GM19452 (cell line): ENCODE data around the gene C9orf43.
"Not testable (repeated sequence)": the region's sequence is repeated elsewhere in the genome, so short reads cannot be mapped to it uniquely, and the experiment has no call there.

Experiments
- ATAC-seq: cut with Tn5 transposase; IDR thresholded peaks from one replicate; pipeline ENCODE4 v1.9.1; 2021; ENCODE audit not compliant: unreplicated experiment

Gene C9orf43, protein sequence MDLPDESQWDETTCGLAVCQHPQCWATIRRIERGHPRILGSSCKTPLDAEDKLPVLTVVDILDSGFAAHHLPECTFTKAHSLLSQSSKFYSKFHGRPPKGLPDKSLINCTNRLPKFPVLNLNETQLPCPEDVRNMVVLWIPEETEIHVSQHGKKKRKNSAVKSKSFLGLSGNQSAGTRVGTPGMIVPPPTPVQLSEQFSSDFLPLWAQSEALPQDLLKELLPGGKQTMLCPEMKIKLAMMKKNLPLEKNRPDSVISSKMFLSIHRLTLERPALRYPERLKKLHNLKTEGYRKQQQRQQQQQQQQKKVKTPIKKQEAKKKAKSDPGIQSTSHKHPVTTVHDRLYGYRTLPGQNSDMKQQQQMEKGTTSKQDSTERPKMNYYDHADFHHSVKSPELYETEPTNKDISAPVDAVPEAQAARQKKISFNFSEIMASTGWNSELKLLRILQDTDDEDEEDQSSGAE

DNA sequence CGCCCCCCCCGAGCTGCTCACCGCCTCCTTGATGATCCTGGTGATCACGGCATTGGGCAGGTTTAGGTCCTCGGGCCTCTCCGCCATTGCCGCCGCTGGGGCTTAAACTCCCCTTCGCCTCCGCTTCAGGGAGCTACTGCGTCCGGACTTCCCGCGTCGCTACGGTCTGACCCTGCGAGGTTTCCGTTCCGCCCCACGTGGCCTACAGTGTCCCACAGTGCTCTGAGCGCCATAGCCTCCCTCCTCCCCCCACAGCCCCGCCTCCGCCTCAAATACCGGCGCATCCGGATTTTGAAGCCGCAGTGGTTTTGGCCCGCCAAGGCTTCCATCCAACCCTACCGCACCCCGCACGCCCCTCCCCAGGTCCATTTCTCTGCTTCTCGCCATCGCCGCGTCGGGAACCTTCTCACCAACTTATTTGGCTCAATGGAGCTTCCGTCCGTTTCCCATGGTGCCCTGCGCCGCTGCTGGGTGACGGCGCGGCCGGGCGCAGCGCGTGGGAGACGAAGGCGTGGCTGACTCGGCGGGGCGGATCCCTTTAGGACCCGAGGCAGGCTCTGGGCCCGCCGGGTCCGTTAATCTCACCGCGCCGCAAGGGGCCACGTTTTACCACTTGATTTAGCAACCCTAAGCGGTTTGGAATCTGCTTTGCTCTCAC lies at the start of gene C9orf43, which contains the start of gene POLE3:
Gene C9orf43 (plus strand): TSS at position 541 of the 658 bp plus-strand sequence. CDS start 2,747 bp downstream, outside the sequence.
Gene POLE3 (minus strand): TSS at position 469 of the 658 bp plus-strand sequence. CDS start 382 bp downstream, at position 87.
- peak; percentile 91 for ATAC-seq

DNA sequence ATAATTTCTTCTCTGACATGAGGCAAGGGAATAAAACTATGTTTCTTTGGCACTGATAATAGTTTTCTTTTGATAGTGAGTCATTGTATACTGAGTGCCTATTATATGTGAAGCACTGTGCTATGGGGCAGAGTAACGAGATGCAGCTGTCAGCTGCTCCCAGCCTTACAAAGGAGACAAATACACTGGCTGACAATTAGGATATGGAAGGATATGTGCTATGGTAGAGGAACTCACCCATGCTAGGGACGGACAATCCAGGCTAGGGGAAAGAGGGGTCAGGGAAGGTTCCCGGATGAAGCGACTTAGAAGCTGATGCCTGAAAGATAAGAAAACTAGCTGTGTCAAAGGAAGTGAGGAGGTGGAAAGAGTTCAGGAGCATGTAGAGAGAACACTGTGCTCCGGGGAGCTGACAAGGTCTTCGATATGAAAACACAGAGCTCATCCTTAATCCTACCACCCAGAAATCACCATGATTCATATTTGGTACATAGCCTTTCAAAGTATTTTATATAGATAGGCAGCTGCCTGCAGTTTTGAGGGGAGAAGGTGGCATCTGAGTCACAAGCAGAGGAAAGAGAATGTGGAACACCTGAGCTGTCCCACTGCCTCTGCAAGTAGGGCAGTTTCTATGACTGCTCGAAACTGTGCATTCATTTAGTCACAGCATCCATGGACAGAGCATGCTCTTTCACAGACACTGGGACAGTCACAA lies 49.1 kb upstream of the C9orf43 start:
- ATAC-seq = no peak

GRCh38 chr9:113363336-113363735 lies 47.2 kb upstream of the C9orf43 start:
- no peak for ATAC-seq

DNA sequence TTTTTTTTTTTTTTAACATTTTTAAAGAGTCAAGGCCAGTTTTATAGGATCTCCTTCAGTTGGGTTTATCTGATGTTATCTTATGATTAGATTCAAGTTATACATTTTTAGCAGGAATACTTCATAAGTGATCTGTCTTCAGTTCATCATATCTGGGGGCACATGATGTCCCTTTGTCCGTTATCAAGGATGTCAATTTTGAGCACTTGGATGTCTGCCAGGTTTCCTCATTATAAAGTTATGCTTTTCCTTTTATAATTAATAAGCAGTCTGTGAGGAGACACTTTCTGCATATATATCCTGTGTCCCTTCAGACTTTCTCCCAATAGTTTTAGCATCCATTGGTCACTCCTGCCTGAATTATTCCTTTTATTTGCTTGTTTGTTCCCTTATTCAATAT lies 45.6 kb upstream of the C9orf43 start:
- ATAC-seq = no peak

- not testable (repeated sequence) for ATAC-seq
Observed at GRCh38 chr9:113365652-113366051, 44.9 kb upstream of the C9orf43 start.

- ATAC-seq = no peak
Observed at GRCh38 chr9:113368348-113368981, 42.1 kb upstream of the C9orf43 start.

DNA sequence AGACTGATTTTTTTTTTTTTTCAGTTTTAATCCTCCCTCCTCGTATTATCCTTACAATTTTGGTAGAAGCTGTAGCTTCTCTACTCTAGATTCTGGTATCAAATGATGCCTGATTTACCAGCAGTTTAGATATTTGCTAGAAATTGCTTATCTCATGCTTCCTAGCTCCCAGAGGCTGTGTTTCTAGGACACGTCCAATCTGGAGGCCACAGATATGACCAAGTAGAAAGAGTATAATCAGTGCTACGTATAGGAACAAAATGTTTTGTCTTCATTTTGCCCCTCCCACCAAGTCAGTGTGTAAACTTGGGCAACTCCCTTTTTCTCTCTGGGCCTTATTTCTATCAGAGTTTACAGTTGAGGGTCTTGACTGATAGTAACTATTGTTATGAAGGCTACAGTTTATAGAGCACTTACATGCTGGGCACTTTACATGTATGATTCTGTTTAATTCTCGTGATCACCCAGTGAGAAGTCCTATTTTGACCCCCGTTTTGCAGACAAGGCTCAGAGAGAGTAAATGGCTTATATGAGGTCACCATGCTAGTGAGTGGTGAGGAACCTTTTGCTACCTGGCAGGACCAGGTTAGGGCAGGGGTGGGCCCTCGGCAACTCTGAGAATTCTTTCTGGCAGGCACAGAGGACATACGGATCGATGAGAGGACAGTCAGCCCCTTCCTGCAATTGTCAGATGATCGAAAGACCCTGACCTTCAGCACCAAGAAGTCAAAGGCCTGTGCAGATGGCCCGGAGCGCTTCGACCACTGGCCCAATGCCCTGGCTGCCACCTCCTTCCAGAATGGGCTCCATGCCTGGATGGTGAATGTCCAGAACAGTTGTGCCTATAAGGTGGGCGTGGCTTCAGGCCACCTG lies 41.3 kb upstream of the C9orf43 start:
- ATAC-seq = no peak

GRCh38 chr9:113369855-113370140 lies 40.7 kb upstream of the C9orf43 start:
- ATAC-seq = no peak

DNA sequence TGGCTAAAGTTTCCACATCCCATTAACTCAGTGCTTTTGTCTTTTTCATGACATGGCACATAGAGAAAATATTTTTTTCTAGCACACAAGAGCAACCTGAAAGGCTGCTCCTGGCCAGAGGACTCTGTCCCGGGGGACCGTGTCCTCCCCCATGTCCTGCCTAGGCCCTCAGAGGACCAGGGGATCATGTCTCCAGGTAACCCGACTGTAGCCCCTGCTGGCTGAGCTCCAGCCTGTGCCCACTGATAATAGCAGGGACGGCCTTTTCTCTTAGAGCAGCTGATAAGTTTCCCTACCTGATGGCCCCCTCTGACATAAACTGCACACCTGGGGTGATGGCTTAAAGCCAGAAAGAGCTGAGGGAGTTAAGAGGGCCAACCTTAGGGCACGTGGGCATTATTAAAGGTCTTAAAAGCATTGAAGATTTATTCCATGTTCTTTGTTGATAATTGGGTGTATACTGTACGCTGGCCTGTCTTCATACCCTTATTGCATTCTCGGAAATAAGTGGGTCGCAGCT lies 39.7 kb upstream of the C9orf43 start:
- no peak for ATAC-seq

DNA sequence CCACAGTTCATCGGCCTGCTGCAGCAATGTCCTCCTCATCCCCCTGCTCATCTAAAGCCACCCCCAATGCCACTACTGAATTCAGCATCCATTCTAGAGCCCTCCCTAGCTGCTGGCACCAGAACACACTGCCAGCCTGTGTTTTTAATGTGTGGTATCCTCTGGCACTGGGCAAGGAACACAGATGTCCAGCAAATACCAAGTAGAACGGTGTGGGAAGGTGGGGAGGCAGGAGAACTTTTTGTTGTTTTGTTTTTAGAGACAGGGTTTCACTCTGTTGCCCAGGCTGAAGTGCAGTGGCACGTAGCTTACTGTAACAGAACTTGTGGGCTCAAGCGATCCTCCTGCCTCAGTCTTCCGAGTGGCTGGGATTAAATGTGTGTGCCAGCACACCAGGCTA lies 38.5 kb upstream of the C9orf43 start:
- no peak for ATAC-seq

- ATAC-seq = no peak
Observed at GRCh38 chr9:113373256-113373655, 37.3 kb upstream of the C9orf43 start.

DNA sequence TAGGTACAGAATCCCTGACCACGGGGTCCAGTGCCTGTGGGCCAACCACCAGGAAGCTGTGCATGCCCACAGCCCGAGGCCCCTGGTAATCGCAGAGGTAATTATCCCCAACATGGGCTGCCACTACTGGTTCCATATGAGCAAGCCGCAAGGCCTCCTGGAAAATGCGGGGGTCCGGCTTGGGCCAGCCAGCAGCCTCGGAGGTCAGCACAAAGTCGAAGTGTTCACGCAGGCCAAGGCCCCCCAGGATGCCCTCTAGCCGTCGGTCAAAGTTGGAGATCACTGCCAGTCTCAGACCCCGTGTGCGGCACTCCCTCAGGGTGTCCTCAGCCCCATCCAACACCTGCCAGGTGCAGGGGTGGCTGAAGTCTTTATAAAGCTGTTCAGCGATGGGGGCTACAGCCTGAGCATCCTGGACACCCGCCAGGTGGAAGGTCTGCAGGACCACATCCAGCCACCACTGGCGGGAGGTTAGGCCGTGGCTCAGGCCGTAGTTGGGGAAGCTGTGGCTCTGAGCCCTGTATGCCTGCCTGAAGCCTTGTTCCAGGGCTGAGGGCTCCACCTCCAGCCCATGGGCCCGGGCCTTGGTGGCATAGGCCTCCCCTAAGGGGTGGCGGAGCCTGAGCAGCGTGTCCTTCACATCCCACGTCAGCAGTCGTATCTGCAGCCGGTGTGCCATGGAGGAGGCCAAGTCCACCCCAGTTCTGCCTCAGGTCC lies 36.7 kb upstream of the C9orf43 start:
- no peak for ATAC-seq

DNA sequence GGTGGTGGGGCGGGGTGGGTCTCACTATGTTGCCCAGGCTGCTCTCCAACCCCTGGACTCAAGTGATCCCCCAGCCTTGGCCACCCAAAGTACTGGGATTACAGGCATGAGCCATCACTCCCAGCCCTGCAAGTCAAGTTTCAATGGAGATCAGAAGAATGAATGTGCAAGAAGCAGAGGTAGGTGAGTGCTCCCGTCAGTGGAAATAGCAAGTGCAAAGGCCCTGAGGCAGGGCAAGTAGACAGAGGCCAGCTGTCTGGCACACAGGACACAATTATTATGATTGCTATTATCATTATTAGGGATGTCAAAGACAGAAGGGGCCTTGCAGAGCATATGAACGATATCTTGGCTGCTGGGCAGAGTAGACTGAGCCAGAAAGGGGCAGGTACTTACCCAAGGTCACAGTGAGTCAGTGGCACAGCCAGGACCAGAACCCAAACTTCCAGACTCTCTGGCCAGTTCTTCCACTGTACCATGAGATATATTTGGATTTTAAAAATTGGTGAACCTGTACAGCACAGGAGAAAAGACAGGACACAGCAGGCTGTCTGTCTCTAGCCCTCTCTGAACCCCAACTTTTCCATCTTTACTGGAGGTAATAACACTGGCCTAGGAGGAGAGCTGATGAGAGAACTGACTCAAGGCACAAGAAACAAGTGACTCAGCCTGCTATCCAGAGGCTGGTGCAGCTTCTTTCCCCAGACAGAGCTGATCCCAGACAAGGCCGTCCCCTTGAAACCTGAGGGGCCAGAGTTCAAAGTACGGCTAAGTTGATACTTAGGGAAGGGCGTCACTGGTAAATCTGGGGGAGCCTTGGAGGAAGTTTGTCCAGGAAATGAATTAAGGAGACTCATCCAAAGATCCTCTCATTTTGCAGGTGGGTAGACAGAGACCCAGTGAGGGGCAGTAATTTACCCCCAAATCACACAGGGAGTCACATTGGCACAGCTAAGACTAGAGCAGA lies 35.2 kb upstream of the C9orf43 start:
- ATAC-seq = no peak

DNA sequence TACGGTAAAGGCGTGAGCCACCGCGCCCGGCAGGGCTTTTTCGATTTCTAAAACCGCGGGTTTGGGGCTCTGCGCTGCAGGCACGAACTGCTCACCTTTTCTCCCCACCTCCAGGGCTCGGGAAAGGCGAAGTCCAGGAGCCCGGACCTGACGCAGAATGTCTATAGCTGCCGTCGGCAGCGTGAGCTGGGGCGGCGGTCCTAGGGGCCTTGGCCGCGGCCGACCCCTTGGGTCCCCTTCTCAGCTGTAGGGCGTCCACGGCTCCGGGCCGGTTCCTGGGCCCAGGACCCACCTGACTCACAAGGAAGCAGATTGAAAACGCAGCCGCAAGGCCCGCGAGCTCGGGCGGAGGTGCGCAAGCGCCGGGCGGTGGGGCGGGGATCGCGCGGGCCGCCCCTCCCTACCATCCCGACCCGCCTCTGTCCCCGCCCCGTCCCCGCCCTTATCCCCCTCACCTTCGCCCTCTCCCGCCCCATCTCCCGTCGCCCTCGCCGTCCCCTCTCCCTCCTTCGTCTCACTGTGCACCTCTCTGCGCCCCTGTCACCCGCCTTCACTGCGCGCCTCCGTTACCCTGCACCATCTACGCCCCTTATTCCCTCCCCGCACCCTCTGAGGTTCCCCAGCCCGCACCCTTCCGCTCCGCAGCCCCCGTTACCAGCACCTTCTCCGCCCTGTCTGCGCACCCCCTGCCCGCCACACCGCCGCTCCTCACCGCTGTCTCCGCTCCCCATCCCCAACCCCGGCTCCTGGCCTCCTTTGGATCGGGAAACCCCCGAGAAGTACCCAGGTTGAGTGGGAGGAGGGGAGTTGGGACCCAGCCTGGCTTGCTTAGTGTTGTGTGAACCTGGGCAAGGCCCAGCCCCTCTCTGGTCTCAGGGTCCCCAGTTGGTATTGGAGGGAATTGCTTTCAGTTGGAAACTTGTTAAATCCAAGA lies 33.6 kb upstream of the C9orf43 start, which contains the start of gene HDHD3:
Gene HDHD3 (minus strand): TSS at position 353 of the 934 bp plus-strand sequence. CDS start 2,632 bp downstream, outside the sequence.
- peak; percentile 84 for ATAC-seq

DNA sequence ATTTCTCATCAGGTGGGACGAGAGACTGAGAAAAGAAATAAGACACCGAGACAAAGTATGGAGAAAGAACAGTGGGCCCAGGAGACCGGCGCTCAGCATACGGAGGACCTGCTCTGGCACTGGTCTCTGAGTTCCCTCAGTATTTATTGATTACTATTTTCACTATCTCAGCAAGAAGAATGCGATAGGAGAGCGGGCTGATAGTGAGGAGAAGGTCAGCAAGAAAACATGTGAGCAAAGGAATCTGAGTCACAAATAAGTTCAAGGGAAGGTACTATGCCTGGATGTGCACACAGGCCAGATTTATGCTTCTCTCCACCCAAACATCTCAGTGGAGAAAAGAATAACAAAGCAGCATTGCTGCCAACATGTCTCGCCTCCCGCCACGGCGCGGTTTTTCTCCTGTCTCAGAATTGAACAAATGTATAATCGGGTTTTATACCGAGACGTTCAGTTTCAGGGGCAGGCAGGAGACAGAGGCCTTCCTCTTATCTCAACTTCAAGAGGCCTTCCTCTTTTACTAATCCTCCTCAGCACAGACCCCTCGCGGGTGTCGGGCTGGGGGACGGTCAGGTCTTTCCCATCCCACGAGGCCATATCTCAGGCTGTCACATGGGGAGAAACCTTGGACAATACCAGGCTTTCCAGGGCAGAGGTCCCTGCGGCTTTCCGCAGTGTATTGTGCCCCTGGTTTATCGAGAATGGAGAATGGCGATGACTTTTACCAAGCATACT lies 31.3 kb upstream of the C9orf43 start:
- ATAC-seq = not testable (repeated sequence)

DNA sequence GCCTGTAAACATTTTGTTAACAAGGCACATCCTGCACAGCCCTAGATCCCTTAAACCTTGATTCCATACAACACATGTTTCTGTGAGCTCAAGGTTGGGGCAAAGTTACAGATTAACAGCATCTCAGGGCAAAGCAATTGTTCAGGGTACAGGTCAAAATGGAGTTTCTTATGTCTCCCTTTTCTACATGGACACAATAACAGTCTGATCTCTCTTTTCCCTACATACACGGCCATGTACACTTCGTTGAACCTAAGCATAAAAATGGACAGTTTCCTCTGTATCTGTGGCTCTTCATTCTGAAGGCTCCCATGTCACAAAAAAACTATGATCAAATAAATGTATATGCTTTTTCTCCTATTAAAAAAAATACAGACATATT lies 30.7 kb upstream of the C9orf43 start:
- not testable (repeated sequence) for ATAC-seq
